Measurements from ENCODE around the gene PRSS12.

GRCh38 chr4:118354913-118355312, 2.1 kb upstream of the PRSS12 start:
- TF ChIP-seq POLR2A (IDR thresholded peaks at IDR 0.05; ENCODE audit: extremely low read depth, insufficient read length): no peak
- TF ChIP-seq CTCF (IDR thresholded peaks at IDR 0.05; ENCODE audit: low read depth, low read length): no peak

Measured in NB4 (cell line).